Neural progenitor cell (in vitro differentiated cells): Measurements from ENCODE around the gene ANXA11. TPM values are rescaled to one million over a fixed set of nuclear protein-coding genes. Genes with fewer than 3 reads are reported as not detected.

ENCODE experiments used
- DNase-seq: peaks from one replicate; pipeline ENCODE4 v3.0.0-alpha.2; 2016; ENCODE audit warnings: low spot score
- H2AFZ ChIP-seq: fragments of 200-600 bp; sonication (generic); replicated peaks from 2 replicates; pipeline ENCODE4 v1.6.1; 2016; ENCODE audit warnings: antibody characterized with exemption
- H3F3A ChIP-seq: fragments of 200-600 bp; sonication (generic); 2 replicates; pipeline ENCODE4 v1.6.1; 2016; ENCODE audit warnings: antibody characterized with exemption, low read depth
- H3K27ac ChIP-seq: fragments of 200-600 bp; sonication (generic); 2 replicates; pipeline ENCODE4 v1.5.1; 2016; ENCODE audit warnings: mild to moderate bottlenecking
- H3K27me3 ChIP-seq: fragments of 200-600 bp; sonication (generic); 2 replicates; pipeline ENCODE4 v1.6.1; 2016; ENCODE audit warnings: mild to moderate bottlenecking, moderate library complexity
- H3K36me3 ChIP-seq: fragments of 200-600 bp; sonication (generic); 2 replicates; pipeline ENCODE4 v1.5.1; 2016
- H3K4me1 ChIP-seq: fragments of 200-600 bp; sonication (generic); 2 replicates; pipeline ENCODE4 v1.6.1; 2016; ENCODE audit warnings: mixed run types
- H3K4me2 ChIP-seq: fragments of 200-600 bp; sonication (generic); 2 replicates; pipeline ENCODE4 v1.6.1; 2016
- H3K4me3 ChIP-seq: fragments of 200-600 bp; sonication (generic); 2 replicates; pipeline ENCODE4 v1.5.1; 2016
- H3K79me2 ChIP-seq: fragments of 200-600 bp; sonication (generic); 2 replicates; pipeline ENCODE4 v1.6.1; 2016; ENCODE audit warnings: low read depth
- H3K9ac ChIP-seq: fragments of 200-600 bp; sonication (generic); 2 replicates; pipeline ENCODE4 v1.6.1; 2016
- H3K9me3 ChIP-seq: fragments of 200-600 bp; sonication (generic); 2 replicates; pipeline ENCODE4 v1.5.1; 2016; ENCODE audit warnings: low read depth
- H4K20me1 ChIP-seq: fragments of 200-600 bp; sonication (generic); 2 replicates; pipeline ENCODE4 v1.6.1; 2016; ENCODE audit warnings: low read depth
- H3K27ac Mint-ChIP-seq: 3 replicates; pipeline ENCODE4 v1.8.0; 2021; ENCODE audit warnings: mixed read lengths
- H3K27me3 Mint-ChIP-seq: 2 replicates; pipeline ENCODE4 v1.8.0; 2022; ENCODE audit warnings: low read depth, mild to moderate bottlenecking, inconsistent platforms, moderate library complexity, mixed read lengths; ENCODE audit not compliant: insufficient read depth
- H3K36me3 Mint-ChIP-seq: 3 replicates; pipeline ENCODE4 v1.8.0; 2021; ENCODE audit warnings: mixed read lengths
- H3K4me1 Mint-ChIP-seq: 3 replicates; pipeline ENCODE4 v1.8.0; 2021; ENCODE audit warnings: mixed read lengths
- H3K4me3 Mint-ChIP-seq: 3 replicates; pipeline ENCODE4 v1.8.0; 2021; ENCODE audit warnings: mild to moderate bottlenecking, moderate library complexity, mixed read lengths
- H3K9me3 Mint-ChIP-seq: 3 replicates; pipeline ENCODE4 v1.8.0; 2020; ENCODE audit warnings: mixed read lengths
- EZH2 ChIP-seq: fragments of 200-600 bp; sonication (generic); IDR thresholded peaks from 2 replicates; pipeline ENCODE4 v1.6.1; 2017; ENCODE audit warnings: antibody characterized with exemption, mild to moderate bottlenecking, moderate library complexity
- EZH2phosphoT487 ChIP-seq: fragments of 200-600 bp; sonication (generic); IDR thresholded peaks from 2 replicates; pipeline ENCODE4 v1.6.1; 2017; ENCODE audit warnings: antibody characterized with exemption
- total RNA-seq: library from RNA; depleted of rRNA; stranded (reverse); fragments of >200 nt; gene quantifications from 2 replicates; pipeline ENCODE4 v1.2.3, GENCODE V29; 2015; ENCODE audit warnings: low replicate concordance
- TF ChIP-seq, protein P1 (sequence below): fragments of 200-600 bp; sonication (generic); IDR thresholded peaks from 2 replicates; pipeline ENCODE4 v1.5.1; 2017; ENCODE audit warnings: antibody characterized with exemption, mild to moderate bottlenecking

ANXA11 gene
- total RNA-seq, 1 donor from 2014 or later = 2.7 TPM

DNA sequence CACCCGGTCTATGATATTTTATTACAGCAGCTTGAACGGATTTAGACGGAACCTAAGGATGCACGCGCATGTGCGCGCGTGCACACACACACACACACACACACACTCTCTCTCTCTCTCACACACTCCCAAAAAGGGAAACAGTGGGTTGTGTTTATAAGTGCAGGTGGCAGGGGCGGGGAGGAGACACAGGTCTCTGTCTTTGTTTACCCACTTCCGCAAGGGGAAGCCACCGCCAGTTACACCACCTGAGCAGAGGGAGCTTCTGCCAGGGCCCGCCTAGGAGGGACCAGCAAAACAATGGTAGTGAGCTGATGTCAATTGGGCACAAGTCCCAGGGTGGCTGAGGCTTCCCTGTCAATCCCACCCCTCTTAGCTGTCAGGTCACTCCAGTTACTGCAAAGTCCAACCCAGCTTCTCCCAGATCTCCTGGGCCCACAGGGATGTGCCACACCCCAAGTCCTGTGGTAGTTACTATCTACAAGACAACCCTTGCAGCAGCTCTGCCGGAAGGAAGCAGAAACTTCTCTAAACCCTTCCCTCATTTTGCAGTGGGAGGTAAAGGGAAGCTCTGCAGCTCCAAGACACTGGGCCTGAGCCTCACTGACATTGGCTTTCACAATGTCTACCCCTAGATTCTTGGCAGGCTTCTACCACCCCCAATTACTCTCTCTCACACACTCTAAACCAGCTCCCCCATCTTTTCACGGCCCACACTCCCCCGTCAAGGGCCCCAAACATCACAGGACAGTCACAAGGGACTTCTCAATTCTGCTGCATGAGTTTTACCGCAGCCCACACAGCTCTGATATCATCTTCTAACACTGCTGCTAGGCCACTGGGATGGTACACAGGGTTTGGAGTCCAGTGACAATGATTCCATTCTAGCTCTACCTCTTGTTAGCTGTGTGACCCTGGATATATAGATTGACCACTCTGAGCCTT lies 17.6 kb downstream of the ANXA11 start:
- DNase-seq = no peak
- Mint-ChIP-seq H3K4me3 (no peak overlapping the region), H3K36me3 (no peaks in the 10 kb centered on the region), H3K27me3 (peaks cover 4% of the 10 kb centered on the region), H3K4me1 (no peaks in the 10 kb centered on the region), H3K27ac (peak overlapping the region; percentile 35), H3K9me3 (peaks cover 4% of the 10 kb centered on the region)
- no peaks in the 10 kb centered on the region for H3K27me3 ChIP-seq
- no peak overlapping the region for H2AFZ ChIP-seq
- no peak overlapping the region for H3K4me2 ChIP-seq
- H3K9me3 ChIP-seq = no peaks in the 10 kb centered on the region
- H3K9ac ChIP-seq = no peak overlapping the region
- H3K27ac ChIP-seq = no peak overlapping the region
- no peak for TF ChIP-seq EZH2phosphoT487
- TF ChIP-seq EZH2 = no peak
- TF ChIP-seq, protein P1, sequence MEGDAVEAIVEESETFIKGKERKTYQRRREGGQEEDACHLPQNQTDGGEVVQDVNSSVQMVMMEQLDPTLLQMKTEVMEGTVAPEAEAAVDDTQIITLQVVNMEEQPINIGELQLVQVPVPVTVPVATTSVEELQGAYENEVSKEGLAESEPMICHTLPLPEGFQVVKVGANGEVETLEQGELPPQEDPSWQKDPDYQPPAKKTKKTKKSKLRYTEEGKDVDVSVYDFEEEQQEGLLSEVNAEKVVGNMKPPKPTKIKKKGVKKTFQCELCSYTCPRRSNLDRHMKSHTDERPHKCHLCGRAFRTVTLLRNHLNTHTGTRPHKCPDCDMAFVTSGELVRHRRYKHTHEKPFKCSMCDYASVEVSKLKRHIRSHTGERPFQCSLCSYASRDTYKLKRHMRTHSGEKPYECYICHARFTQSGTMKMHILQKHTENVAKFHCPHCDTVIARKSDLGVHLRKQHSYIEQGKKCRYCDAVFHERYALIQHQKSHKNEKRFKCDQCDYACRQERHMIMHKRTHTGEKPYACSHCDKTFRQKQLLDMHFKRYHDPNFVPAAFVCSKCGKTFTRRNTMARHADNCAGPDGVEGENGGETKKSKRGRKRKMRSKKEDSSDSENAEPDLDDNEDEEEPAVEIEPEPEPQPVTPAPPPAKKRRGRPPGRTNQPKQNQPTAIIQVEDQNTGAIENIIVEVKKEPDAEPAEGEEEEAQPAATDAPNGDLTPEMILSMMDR = no peak
- no peaks in the 10 kb centered on the region for H3F3A ChIP-seq
- H4K20me1 ChIP-seq = no peaks in the 10 kb centered on the region
- no peak overlapping the region for H3K4me3 ChIP-seq
- no peaks in the 10 kb centered on the region for H3K79me2 ChIP-seq
- no peaks in the 10 kb centered on the region for H3K36me3 ChIP-seq
- H3K4me1 ChIP-seq = peaks cover 4% of the 10 kb centered on the region

DNA sequence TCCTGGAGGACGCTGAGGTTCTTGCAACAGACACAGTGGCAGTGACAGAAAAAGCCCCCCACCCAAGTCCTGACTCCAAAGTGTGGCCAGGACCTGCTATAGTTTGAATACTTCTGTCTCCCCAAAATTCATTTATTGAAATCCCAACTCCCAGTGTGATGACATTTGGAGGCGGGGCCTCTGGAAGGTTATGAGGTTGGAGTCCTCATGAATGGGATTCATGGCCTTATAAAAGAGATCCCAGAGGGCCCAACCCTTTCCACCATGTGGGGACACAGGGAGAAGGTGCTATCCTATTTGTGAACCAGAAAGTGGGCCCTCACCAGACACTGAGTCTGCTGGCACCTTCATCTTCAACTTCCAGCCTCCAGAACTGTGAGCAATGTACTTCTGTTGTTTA lies 18.3 kb downstream of the ANXA11 start:
- H3K27ac ChIP-seq = no peak overlapping the region
- no peak overlapping the region for H3K4me3 ChIP-seq
- no peaks in the 10 kb centered on the region for H3K36me3 Mint-ChIP-seq
- H3K4me1 Mint-ChIP-seq = no peaks in the 10 kb centered on the region
- no peaks in the 10 kb centered on the region for H4K20me1 ChIP-seq
- H3K9ac ChIP-seq = no peak overlapping the region
- H3K27ac Mint-ChIP-seq = peak overlapping the region; percentile 35
- H3K4me3 Mint-ChIP-seq = no peak overlapping the region
- H2AFZ ChIP-seq = no peak overlapping the region
- H3K9me3 ChIP-seq = no peaks in the 10 kb centered on the region
- no peaks in the 10 kb centered on the region for H3K79me2 ChIP-seq
- no peaks in the 10 kb centered on the region for H3K36me3 ChIP-seq
- no peak overlapping the region for H3K4me2 ChIP-seq
- peaks cover 4% of the 10 kb centered on the region for H3K27me3 Mint-ChIP-seq
- no peaks in the 10 kb centered on the region for H3K4me1 ChIP-seq
- no peak for TF ChIP-seq EZH2phosphoT487
- no peak for TF ChIP-seq EZH2
- TF ChIP-seq, protein P1 = no peak
- no peaks in the 10 kb centered on the region for H3K27me3 ChIP-seq
- no peak for DNase-seq
- H3F3A ChIP-seq = no peaks in the 10 kb centered on the region
- peaks cover 2% of the 10 kb centered on the region for H3K9me3 Mint-ChIP-seq

DNA sequence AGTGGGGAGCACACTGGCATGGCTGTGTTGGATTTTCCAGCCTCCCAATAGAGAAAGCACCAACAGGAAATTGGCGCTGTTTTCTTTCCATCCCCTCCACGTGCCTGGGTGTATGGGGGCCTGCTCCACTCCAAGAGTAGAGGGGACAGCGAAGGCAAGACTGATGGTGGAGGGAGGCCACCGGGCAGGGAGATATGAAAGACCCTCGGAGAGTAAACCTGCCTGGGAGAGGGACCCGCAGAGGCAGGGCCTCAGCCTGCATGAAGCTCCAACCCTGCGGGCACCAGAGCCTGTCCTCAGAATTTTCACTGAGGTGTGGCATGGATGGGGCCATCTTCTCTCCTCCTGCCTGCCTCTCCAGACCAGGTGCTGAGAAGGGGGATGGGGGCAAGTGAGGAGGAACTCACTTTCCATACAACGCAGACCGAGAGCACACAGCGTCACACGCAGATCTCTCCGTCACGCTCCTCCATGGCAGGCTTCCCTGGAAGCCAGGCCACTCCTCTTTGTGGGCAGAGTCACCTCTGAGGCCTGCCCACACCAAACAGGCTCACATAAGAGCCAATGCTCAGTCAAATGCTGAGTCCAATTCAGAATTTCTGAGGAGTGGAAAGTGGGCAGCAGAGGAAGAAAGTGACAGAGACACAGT lies 18.8 kb downstream of the ANXA11 start:
- TF ChIP-seq EZH2phosphoT487 (no peak), EZH2 (no peak)
- TF ChIP-seq, protein P1 = no peak
- Histone ChIP-seq H4K20me1 (no peaks in the 10 kb centered on the region), H3K9ac (no peak overlapping the region), H3K27ac (no peak overlapping the region), H3K4me2 (no peak overlapping the region), H3F3A (no peaks in the 10 kb centered on the region), H3K4me3 (no peak overlapping the region), H3K27me3 (no peaks in the 10 kb centered on the region), H3K4me1 (no peaks in the 10 kb centered on the region), H2AFZ (no peak overlapping the region), H3K36me3 (no peaks in the 10 kb centered on the region), H3K9me3 (no peaks in the 10 kb centered on the region), H3K79me2 (no peaks in the 10 kb centered on the region)
- no peak for DNase-seq
- Mint-ChIP-seq H3K9me3 (peaks cover 2% of the 10 kb centered on the region), H3K27me3 (peaks cover 4% of the 10 kb centered on the region), H3K4me1 (no peaks in the 10 kb centered on the region), H3K4me3 (no peak overlapping the region), H3K27ac (no peak overlapping the region), H3K36me3 (no peaks in the 10 kb centered on the region)
